CD14-positive monocyte (primary cell): Measurements from ENCODE around the gene PPARG. TPM values are rescaled to one million over a fixed set of nuclear protein-coding genes. Genes with fewer than 3 reads are reported as not detected.

ENCODE experiments used
- DNase-seq, 3 donors: peaks; one replicate each; pipeline ENCODE4 v3.0.0-alpha.2; 2011 to 2022
- H2AFZ ChIP-seq: 2 replicates; pipeline ENCODE4 v1.6.0; 2012; ENCODE audit warnings: mild to moderate bottlenecking, low read depth, low read length, inconsistent platforms; ENCODE audit not compliant: insufficient read depth, poor library complexity, severe bottlenecking
- H3K27ac ChIP-seq, 2 donors: 1 replicate in 1 of 2; 2 replicates in 1 of 2; pipeline ENCODE4 v1.5.1; 2012 to 2013; ENCODE audit warnings: low read length in 2 of 2, control low read depth in 1 of 2, inconsistent platforms in 1 of 2, low read depth in 1 of 2, mild to moderate bottlenecking in 1 of 2
- H3K27me3 ChIP-seq, 2 donors: one replicate each; pipeline versions ENCODE4 v1.6.0 to v1.6.1; 2011 to 2013; ENCODE audit warnings: low read length in 2 of 2; ENCODE audit not compliant: control insufficient read depth in 2 of 2, insufficient read depth in 2 of 2
- H3K36me3 ChIP-seq, 2 donors: replicated peaks in 1 of 2; 1 replicate in 1 of 2; 2 replicates in 1 of 2; pipeline versions ENCODE4 v1.5.1 to v1.6.1; 2012 to 2013; ENCODE audit warnings: low read length in 2 of 2, control low read depth in 1 of 2, inconsistent platforms in 1 of 2, mild to moderate bottlenecking in 1 of 2; ENCODE audit not compliant: insufficient read depth in 2 of 2, control insufficient read depth in 1 of 2
- H3K4me1 ChIP-seq, 2 donors: 1 replicate in 1 of 2; 2 replicates in 1 of 2; pipeline versions ENCODE4 v1.5.1 to v1.6.1; 2012 to 2013; ENCODE audit warnings: low read length in 2 of 2, control low read depth in 1 of 2, inconsistent platforms in 1 of 2, mild to moderate bottlenecking in 1 of 2, moderate library complexity in 1 of 2; ENCODE audit not compliant: insufficient read depth in 2 of 2, control insufficient read depth in 1 of 2
- H3K4me2 ChIP-seq: replicated peaks from 2 replicates; pipeline ENCODE3; 2012; ENCODE audit warnings: low read length, moderate library complexity, mild to moderate bottlenecking; ENCODE audit not compliant: poor library complexity, severe bottlenecking; ENCODE audit errors: extremely low read depth
- H3K4me3 ChIP-seq, 3 experiments: fragments of 200-600 bp in 1 of 3; sonication (generic) in 1 of 3; replicated peaks in 1 of 3; 1 replicate in 2 of 3; 2 replicates in 1 of 3; pipeline ENCODE4 v1.5.1; 2011 to 2013; ENCODE audit warnings: low read length in 3 of 3, mild to moderate bottlenecking in 3 of 3, control low read depth in 2 of 3, low read depth in 2 of 3, inconsistent platforms in 1 of 3, moderate library complexity in 1 of 3
- H3K79me2 ChIP-seq: 2 replicates; pipeline ENCODE4 v1.6.0; 2012; ENCODE audit warnings: mild to moderate bottlenecking, control low read depth, inconsistent platforms, low read length, moderate library complexity; ENCODE audit not compliant: insufficient read depth
- H3K9ac ChIP-seq: 2 replicates; pipeline ENCODE4 v1.6.0; 2017; ENCODE audit warnings: low read length, mild to moderate bottlenecking; ENCODE audit not compliant: insufficient read depth, poor library complexity, severe bottlenecking
- H3K9me3 ChIP-seq, 2 donors: replicated peaks in 1 of 2; 1 replicate in 1 of 2; 2 replicates in 1 of 2; pipeline versions ENCODE4 v1.5.1 to v1.6.1; 2012 to 2013; ENCODE audit warnings: low read length in 2 of 2, control low read depth in 1 of 2; ENCODE audit not compliant: control insufficient read depth in 1 of 2, insufficient read depth in 1 of 2
- H4K20me1 ChIP-seq: 2 replicates; pipeline ENCODE4 v1.6.0; 2012; ENCODE audit warnings: mild to moderate bottlenecking, low read length, control low read depth, moderate library complexity; ENCODE audit not compliant: insufficient read depth
- H3K27ac Mint-ChIP-seq, 7 donors: one replicate each; pipeline ENCODE4 v1.8.0; 2020; ENCODE audit warnings: mild to moderate bottlenecking in 7 of 7, mixed read lengths in 7 of 7, moderate library complexity in 6 of 7, inconsistent platforms in 2 of 7
- H3K27me3 Mint-ChIP-seq, 3 donors: one replicate each; pipeline ENCODE4 v1.8.0; 2021 to 2022; ENCODE audit warnings: low read depth in 3 of 3, mild to moderate bottlenecking in 3 of 3, mixed read lengths in 3 of 3, moderate library complexity in 3 of 3, inconsistent platforms in 1 of 3
- H3K36me3 Mint-ChIP-seq, 2 donors: one replicate each; pipeline ENCODE4 v1.8.0; 2020; ENCODE audit warnings: mixed read lengths in 2 of 2, inconsistent platforms in 1 of 2, mild to moderate bottlenecking in 1 of 2
- H3K4me1 Mint-ChIP-seq: one replicate; pipeline ENCODE4 v1.8.0; 2020; ENCODE audit warnings: mild to moderate bottlenecking, mixed read lengths
- H3K4me3 Mint-ChIP-seq, 2 donors: one replicate each; pipeline ENCODE4 v1.8.0; 2020; ENCODE audit warnings: mild to moderate bottlenecking in 2 of 2, mixed read lengths in 2 of 2, moderate library complexity in 1 of 2
- H3K9me3 Mint-ChIP-seq, 7 donors: one replicate each; pipeline ENCODE4 v1.8.0; 2020 to 2022; ENCODE audit warnings: mixed read lengths in 7 of 7, mild to moderate bottlenecking in 6 of 7, moderate library complexity in 6 of 7, inconsistent platforms in 2 of 7
- CTCF ChIP-seq: fragments of 200-600 bp; IDR thresholded peaks from one replicate; pipeline ENCODE4 v1.8.0; 2022; ENCODE audit warnings: antibody characterized with exemption, mild to moderate bottlenecking
- WGBS: methylation state at CpG from one replicate; pipeline ENCODE4 v1.1.5; 2013; ENCODE audit warnings: missing lambda C conversion rate; ENCODE audit not compliant: insufficient coverage; 5-methylcytosine and 5-hydroxymethylcytosine counted together
- intact Hi-C, 2 donors: fragments of 100-400 bp; cut with micrococcal nuclease; formaldehyde crosslinking; loops; one replicate each; pipeline versions ENCODE4 v1.15.0 to v1.15.1; 2023
- polyA plus RNA-seq, 3 donors: library from polyadenylated mRNA; depleted of rRNA in 1 of 3; unstranded in 2 of 3; stranded (reverse) in 1 of 3; fragments of 300-500 nt in 2 of 3; fragments of >200 nt in 1 of 3; fragmentation: Illumina TruSeq in 2 of 3; gene quantifications; 1 replicate in 2 of 3; 2 replicates in 1 of 3; pipeline ENCODE4 v1.2.3, GENCODE V29; 2012 to 2021

Gene PPARG
- polyA plus RNA-seq, 3 donors, result 0.56 to 2.0 (median 0.97) TPM

- peaks cover 0 to 3% of the 10 kb centered on the region in 2 donors for H3K36me3 Mint-ChIP-seq
- intact Hi-C loops, result no loop called here
- Histone ChIP-seq H3K4me2 (no peak overlapping the region), H3K79me2 (no peaks in the 10 kb centered on the region), H3K4me3 (no peak overlapping the region), H3K27ac (no peak overlapping the region), H3K9me3 (no peaks in the 10 kb centered on the region), H2AFZ (no peak overlapping the region), H3K27me3 (peaks cover 0 to 3% of the 10 kb centered on the region in 2 donors), H3K4me1 (no peaks in the 10 kb centered on the region), H3K9ac (no peak overlapping the region), H3K36me3 (no peaks in the 10 kb centered on the region), H4K20me1 (no peaks in the 10 kb centered on the region)
- H3K4me3 Mint-ChIP-seq, result no peak overlapping the region
- no peak for DNase-seq
- no peaks in the 10 kb centered on the region for H3K4me1 Mint-ChIP-seq
- 95% methylated on average over 4 of the region's 4 CpGs for WGBS
- peaks cover 4 to 21% (median 10%) of the 10 kb centered on the region in 3 donors for H3K27me3 Mint-ChIP-seq
- no peak overlapping the region for H3K27ac Mint-ChIP-seq
- H3K9me3 Mint-ChIP-seq, result peaks cover 0 to 2% (median 0%) of the 10 kb centered on the region in 7 donors
- TF ChIP-seq CTCF, result no peak
Observed at GRCh38 chr3:12438318-12438717, 149.4 kb downstream of the PPARG start.

DNA sequence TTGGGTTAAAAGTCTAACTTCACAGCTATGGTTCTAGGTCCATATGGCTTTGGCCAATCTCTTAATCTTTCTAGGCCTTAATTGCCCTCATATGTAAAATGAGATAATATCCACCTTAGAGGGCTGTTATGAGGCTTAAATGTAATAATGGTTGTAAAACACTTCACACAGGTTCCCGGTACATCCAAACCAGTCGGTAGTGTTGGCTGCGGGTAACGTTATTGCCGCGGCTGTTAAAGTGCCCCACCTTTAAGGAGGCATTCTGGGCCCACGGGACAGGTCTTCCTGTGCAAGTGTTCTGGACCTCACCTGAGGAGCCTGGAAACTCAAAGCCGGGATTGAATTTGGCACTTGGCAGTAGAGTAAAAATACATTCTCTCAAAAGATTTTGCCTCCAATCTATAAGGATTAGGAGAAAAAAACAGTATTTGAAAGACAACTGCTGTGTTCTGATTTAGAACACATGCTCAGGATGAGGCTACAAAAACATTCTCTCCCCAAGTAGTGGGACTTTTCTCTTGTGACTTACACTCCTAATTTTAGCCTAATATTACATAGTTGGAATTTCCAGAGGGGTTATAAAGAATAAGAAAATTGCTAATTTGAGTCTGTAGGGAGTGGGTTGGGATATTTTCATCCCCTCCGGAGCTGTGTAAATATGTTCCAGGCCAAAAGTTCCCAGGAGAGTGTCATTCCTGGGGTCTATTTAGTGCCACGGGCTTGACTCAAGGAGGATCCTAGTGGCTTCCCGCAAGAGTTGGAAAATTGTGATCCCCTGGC, 150.5 kb downstream of the PPARG start:
- intact Hi-C loops, result no loop called here
- Histone ChIP-seq H3K79me2 (no peaks in the 10 kb centered on the region), H3K27ac (no peak overlapping the region), H2AFZ (no peak overlapping the region), H3K4me3 (no peak overlapping the region), H3K4me2 (no peak overlapping the region), H3K36me3 (no peaks in the 10 kb centered on the region), H4K20me1 (no peaks in the 10 kb centered on the region), H3K9ac (no peak overlapping the region), H3K27me3 (peaks cover 0 to 3% of the 10 kb centered on the region in 2 donors), H3K4me1 (no peaks in the 10 kb centered on the region), H3K9me3 (no peaks in the 10 kb centered on the region)
- TF ChIP-seq CTCF, result no peak
- H3K36me3 Mint-ChIP-seq, result no peaks in the 10 kb centered on the region
- H3K27ac Mint-ChIP-seq, result peak overlapping the region in 1 of 7 donors; percentile 81
- no peaks in the 10 kb centered on the region for H3K4me1 Mint-ChIP-seq
- peaks cover 4 to 19% (median 11%) of the 10 kb centered on the region in 3 donors for H3K27me3 Mint-ChIP-seq
- 95% methylated on average over 3 of the region's 11 CpGs for WGBS
- H3K9me3 Mint-ChIP-seq, result peaks cover 0 to 2% (median 0%) of the 10 kb centered on the region in 7 donors
- DNase-seq, result no peak
- no peak overlapping the region for H3K4me3 Mint-ChIP-seq
